Rectal smooth muscle tissue (tissue), 1 donor: ENCODE measurements around the gene NAP1L4.
"Not testable (repeated sequence)": the region's sequence is repeated elsewhere in the genome, so short reads cannot be mapped to it uniquely, and the experiment has no call there.

Experiments used
- H3K27ac ChIP-seq: one replicate; pipeline ENCODE4 v1.7.0; 2013; ENCODE audit warnings: low read depth, low read length, inconsistent platforms
- H3K27me3 ChIP-seq: one replicate; pipeline ENCODE4 v1.7.0; 2013; ENCODE audit warnings: low read length; ENCODE audit not compliant: control insufficient read depth, insufficient read depth
- H3K36me3 ChIP-seq: one replicate; pipeline ENCODE4 v1.7.0; 2013; ENCODE audit warnings: low read length; ENCODE audit not compliant: control insufficient read depth, insufficient read depth
- H3K4me1 ChIP-seq: one replicate; pipeline ENCODE4 v1.7.0; 2013; ENCODE audit warnings: low read length; ENCODE audit not compliant: control insufficient read depth, insufficient read depth
- H3K4me3 ChIP-seq: one replicate; pipeline ENCODE4 v1.7.0; 2013; ENCODE audit warnings: low read length
- H3K9ac ChIP-seq: one replicate; pipeline ENCODE4 v1.7.0; 2013; ENCODE audit warnings: low read length

NAP1L4 gene

GRCh38 chr11:2944530-2944929 lies 47.6 kb downstream of the NAP1L4 start:
- no peak overlapping the region for H3K4me3 ChIP-seq
- H3K27me3 ChIP-seq: no peaks in the 10 kb centered on the region
- H3K9ac ChIP-seq: no peak overlapping the region
- H3K36me3 ChIP-seq: peaks cover 20% of the 10 kb centered on the region
- peak overlapping the region; percentile 48 for H3K27ac ChIP-seq
- peaks cover 10% of the 10 kb centered on the region for H3K4me1 ChIP-seq

DNA sequence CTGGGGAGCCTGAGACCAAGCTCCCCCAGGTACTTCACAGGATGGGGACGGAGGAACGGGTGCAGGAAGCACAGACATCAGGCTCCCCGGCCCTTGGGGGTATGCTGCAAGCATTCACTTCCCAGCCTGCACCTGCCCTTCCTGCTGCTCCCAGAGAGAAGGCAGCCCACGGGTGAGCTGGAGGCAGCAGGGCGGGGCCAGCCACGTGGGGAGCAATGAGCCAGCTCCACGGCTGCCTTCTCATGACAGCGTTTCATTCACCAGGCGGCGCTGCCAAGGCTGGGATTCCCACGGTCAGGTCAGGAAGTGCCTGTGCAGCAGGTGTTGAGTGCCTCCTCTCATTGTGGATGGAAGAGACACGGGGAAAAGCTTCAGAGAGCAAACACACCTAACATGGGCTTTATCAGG lies 48.4 kb downstream of the NAP1L4 start:
- Histone ChIP-seq H3K4me1 (peaks cover 10% of the 10 kb centered on the region), H3K4me3 (no peak overlapping the region), H3K36me3 (peaks cover 12% of the 10 kb centered on the region), H3K9ac (no peak overlapping the region), H3K27ac (no peak overlapping the region), H3K27me3 (no peaks in the 10 kb centered on the region)

- H3K27me3 ChIP-seq: no peaks in the 10 kb centered on the region
- no peak overlapping the region for H3K9ac ChIP-seq
- H3K4me3 ChIP-seq: no peak overlapping the region
- peaks cover 10% of the 10 kb centered on the region for H3K4me1 ChIP-seq
- peaks cover 6% of the 10 kb centered on the region for H3K36me3 ChIP-seq
- no peak overlapping the region for H3K27ac ChIP-seq
These were observed 49.0 kb downstream of the NAP1L4 start for GRCh38 chr11:2942872-2943710.

DNA sequence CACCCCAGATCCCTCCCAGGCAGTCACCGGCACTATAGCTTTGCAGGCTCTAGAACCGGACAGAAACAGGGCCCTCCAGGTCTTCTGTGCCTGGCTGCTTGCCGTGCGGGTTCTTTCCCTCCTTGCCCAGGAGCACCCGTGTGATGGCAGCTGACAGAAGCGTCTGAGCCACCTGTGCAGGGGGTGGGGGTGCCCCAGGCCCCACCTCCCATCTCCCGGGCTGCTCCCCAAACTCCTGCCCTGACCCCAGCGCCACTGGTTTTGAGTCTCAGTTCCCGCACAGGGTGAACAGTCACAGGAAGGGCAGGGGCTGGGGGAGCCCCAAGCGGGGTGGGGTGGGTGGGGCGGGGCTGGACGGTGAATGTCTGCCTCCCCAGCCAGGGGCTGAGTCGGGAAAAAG lies 49.7 kb downstream of the NAP1L4 start:
- Histone ChIP-seq H3K4me1 (peaks cover 10% of the 10 kb centered on the region), H3K27me3 (no peaks in the 10 kb centered on the region), H3K27ac (no peak overlapping the region), H3K36me3 (peaks cover 4% of the 10 kb centered on the region), H3K9ac (no peak overlapping the region), H3K4me3 (no peak overlapping the region)

GRCh38 chr11:2940921-2941821 lies 51.0 kb downstream of the NAP1L4 start:
- no peak overlapping the region for H3K27ac ChIP-seq
- no peak overlapping the region for H3K4me3 ChIP-seq
- H3K27me3 ChIP-seq: no peaks in the 10 kb centered on the region
- H3K36me3 ChIP-seq: no peaks in the 10 kb centered on the region
- peaks cover 10% of the 10 kb centered on the region for H3K4me1 ChIP-seq
- no peak overlapping the region for H3K9ac ChIP-seq

DNA sequence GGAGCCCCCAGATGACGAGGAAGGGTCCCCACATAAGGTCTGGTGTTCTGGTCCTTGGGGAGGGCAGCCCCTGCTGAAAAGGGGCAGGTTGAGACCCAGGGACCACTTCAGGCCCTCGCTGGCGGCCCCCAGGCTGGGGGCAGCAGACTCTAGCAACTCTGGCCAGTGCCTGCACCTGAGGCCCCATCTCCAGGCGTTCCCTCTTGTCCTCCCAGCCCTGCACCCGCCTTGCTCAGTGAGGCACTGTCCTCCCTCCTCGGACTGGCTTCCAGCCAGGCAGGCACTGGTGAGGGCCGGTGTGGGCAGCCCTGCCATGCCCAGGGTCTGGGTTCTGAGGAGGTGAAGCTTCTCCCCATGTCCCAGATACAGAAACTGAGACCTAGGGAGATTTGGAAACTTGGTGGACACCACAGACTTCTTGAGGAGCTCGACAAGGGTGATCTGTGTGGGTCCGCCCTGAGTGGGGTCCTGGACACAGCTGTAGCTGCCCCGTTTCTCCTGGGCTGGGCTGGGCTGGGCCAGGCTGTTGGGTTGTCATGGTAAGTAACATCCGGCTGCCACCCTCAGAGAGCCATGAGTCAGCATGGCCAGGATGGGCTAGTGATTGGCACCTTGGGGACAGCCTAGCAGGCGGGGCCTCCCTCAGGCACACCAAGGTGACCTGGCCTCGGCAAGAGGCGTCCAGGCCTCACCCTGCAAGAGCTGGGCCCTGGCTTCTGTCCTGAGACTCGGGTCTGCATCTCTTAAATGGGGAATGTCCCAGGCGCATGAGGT lies 51.8 kb downstream of the NAP1L4 start:
- no peak overlapping the region for H3K4me3 ChIP-seq
- no peak overlapping the region for H3K9ac ChIP-seq
- no peak overlapping the region for H3K27ac ChIP-seq
- no peaks in the 10 kb centered on the region for H3K36me3 ChIP-seq
- H3K4me1 ChIP-seq: peaks cover 3% of the 10 kb centered on the region
- no peaks in the 10 kb centered on the region for H3K27me3 ChIP-seq

- not testable (repeated sequence) for H3K27me3 ChIP-seq, H3K4me1 ChIP-seq, H3K27ac ChIP-seq, H3K36me3 ChIP-seq, H3K9ac ChIP-seq, H3K4me3 ChIP-seq
These were observed 53.4 kb downstream of the NAP1L4 start for GRCh38 chr11:2938458-2939418.

GRCh38 chr11:2937641-2938457 lies 54.3 kb downstream of the NAP1L4 start:
- H3K9ac ChIP-seq, H3K4me1 ChIP-seq: not testable (repeated sequence)

DNA sequence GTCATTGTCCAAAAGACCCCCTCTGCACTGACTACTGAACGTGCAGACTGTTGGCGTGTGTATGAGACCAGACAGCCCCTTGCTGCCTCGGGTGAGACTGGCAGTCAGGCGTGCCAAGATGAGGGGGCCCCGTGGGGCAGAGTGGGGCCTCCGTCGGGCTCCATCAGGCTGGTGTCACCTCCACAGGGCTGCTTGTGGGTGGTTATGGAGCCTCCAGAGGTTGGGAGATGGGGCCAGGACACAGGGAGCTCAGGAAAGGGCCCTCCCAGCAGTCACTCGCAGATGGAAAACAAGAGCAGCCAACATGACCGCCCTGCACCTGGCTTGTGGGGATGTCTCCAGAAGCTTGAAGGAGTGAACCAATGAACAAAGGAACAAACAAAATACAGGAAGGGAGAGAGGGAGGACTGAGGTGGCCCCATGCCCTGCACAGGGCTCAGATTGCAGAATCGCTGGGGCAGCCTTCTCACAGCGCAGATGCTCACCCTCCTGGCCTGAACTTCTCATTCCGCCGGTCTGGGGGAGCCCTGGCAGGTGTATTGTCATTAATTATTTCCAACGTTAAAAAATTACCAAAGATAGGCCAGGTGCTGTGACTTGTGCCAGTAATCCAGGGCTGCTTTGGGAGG lies 57.4 kb downstream of the NAP1L4 start:
- Histone ChIP-seq H3K27ac (no peak overlapping the region), H3K36me3 (no peaks in the 10 kb centered on the region), H3K4me1 (no peaks in the 10 kb centered on the region), H3K4me3 (no peak overlapping the region), H3K27me3 (peaks cover 4% of the 10 kb centered on the region), H3K9ac (no peak overlapping the region)

More at GRCh38 chr11:2937641-2938457, 54.3 kb downstream of the NAP1L4 start:
- not testable (repeated sequence) for H3K27me3 ChIP-seq, H3K36me3 ChIP-seq, H3K27ac ChIP-seq, H3K4me3 ChIP-seq

DNA sequence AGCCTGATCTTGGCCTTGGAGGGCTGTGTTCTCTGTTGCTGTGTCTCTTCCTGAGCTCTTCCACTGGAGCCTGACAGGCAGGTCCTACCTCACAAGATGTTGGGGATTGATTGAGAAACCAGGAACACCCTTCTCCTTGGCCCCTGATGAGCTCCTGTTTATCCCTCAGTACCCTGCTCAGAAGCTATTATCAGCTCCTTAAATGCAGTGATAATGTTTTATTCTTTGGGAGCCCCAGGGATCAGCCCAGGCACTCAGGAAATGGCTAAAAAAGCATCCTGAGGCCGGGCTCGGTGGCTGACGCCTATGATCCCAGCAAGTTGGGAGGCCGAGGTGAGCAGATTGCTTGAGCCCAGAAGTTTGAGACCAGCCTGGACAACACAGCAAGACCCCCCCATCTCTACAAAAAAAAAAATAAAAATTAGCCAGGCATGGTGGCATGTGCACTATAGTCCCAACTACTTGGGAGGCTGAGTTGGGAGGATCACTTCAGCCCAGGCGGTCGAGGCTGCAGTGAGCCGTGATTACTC lies 58.0 kb downstream of the NAP1L4 start:
- no peaks in the 10 kb centered on the region for H3K36me3 ChIP-seq
- H3K27ac ChIP-seq: no peak overlapping the region
- H3K27me3 ChIP-seq: peaks cover 5% of the 10 kb centered on the region

More for the DNA sequence above, 58.0 kb downstream of the NAP1L4 start:
- H3K9ac ChIP-seq: no peak overlapping the region
- H3K4me1 ChIP-seq: no peaks in the 10 kb centered on the region
- H3K4me3 ChIP-seq: no peak overlapping the region
